Measurements from ENCODE around the gene NSMCE3. TPM values are rescaled to one million over a fixed set of nuclear protein-coding genes. Genes with fewer than 3 reads are reported as not detected.

Gene NSMCE3
- total RNA-seq, 1 donor from 2014 or later, result 6.8 TPM

- no peak for TF ChIP-seq CTCF (IDR thresholded peaks at IDR 0.05; ENCODE audit: borderline replicate concordance)
- Histone ChIP-seq H3K27me3 (ENCODE audit: low read depth) (peaks cover 42% of the 10 kb centered on the region), H3K4me1 (no peaks in the 10 kb centered on the region), H3K9me3 (replicated peaks) (no peaks in the 10 kb centered on the region), H3K36me3 (no peaks in the 10 kb centered on the region), H3K4me3 (no peak overlapping the region), H3K27ac (replicated peaks) (no peak overlapping the region)
- no peak for DNase-seq
- intact Hi-C loops (cut with micrococcal nuclease), result no loop called here
Measured at GRCh38 chr15:29308299-29308698, 38.7 kb upstream of the NSMCE3 start.

DNA sequence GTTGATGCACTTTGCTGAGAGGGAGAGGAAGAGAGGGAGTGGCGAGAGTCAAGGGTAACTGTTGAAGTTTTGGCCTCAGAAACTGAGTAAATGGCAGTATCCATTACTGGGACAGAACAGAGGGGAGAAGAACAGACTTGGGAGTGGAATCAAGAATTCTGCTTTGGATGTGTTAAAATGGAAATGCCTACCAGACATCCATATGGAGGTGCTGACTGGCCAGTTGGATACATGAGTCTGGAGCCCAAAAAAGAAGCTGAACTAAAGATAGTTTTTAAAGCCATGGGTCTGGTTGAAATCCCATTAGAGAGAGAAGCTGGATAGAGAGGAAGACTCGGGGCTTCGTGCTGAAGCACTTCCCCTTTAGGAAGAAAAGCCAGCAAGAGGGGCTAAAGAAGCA, 35.9 kb upstream of the NSMCE3 start:
- Histone ChIP-seq H3K27ac (replicated peaks) (no peak overlapping the region), H3K9me3 (replicated peaks) (no peaks in the 10 kb centered on the region), H3K4me1 (no peaks in the 10 kb centered on the region), H3K27me3 (ENCODE audit: low read depth) (peaks cover 42% of the 10 kb centered on the region), H3K36me3 (no peaks in the 10 kb centered on the region), H3K4me3 (no peak overlapping the region)
- TF ChIP-seq CTCF (IDR thresholded peaks at IDR 0.05; ENCODE audit: borderline replicate concordance), result no peak
- no peak for DNase-seq
- intact Hi-C loops (cut with micrococcal nuclease), result no loop called here

DNA sequence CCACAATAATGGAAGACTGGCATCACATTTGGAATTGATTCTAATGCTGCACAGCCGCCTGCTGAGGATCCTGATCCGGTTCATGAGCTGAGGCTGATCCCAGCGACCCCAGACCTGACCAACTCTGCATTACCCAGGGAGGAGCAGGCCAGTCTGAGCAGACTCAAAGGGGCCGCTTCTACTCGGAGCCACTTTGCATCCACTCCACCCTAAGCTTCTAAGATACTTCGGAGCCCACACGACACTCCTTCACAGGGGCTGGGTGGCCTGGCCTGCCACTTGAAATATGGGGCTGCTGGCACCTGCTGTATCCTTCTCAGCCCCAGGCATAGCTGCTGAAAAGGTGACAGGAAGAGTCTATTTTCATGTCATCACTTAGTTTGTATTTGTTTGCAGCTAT, 33.2 kb upstream of the NSMCE3 start:
- Histone ChIP-seq H3K4me1 (no peaks in the 10 kb centered on the region), H3K27ac (replicated peaks) (no peak overlapping the region), H3K9me3 (replicated peaks) (no peaks in the 10 kb centered on the region), H3K36me3 (no peaks in the 10 kb centered on the region), H3K27me3 (ENCODE audit: low read depth) (peaks cover 27% of the 10 kb centered on the region), H3K4me3 (no peak overlapping the region)
- TF ChIP-seq CTCF (IDR thresholded peaks at IDR 0.05; ENCODE audit: borderline replicate concordance), result no peak
- intact Hi-C loops (cut with micrococcal nuclease), result no loop called here
- no peak for DNase-seq

- intact Hi-C loops (cut with micrococcal nuclease), result no loop called here
- no peaks in the 10 kb centered on the region for H3K9me3 ChIP-seq (replicated peaks)
- no peak for DNase-seq
- no peaks in the 10 kb centered on the region for H3K36me3 ChIP-seq
- no peaks in the 10 kb centered on the region for H3K4me1 ChIP-seq
- TF ChIP-seq CTCF (IDR thresholded peaks at IDR 0.05; ENCODE audit: borderline replicate concordance), result no peak
- H3K27ac ChIP-seq (replicated peaks), result no peak overlapping the region
- H3K4me3 ChIP-seq, result no peak overlapping the region
- no peaks in the 10 kb centered on the region for H3K27me3 ChIP-seq (ENCODE audit: low read depth)
Measured at GRCh38 chr15:29299784-29300183, 30.2 kb upstream of the NSMCE3 start.

DNA sequence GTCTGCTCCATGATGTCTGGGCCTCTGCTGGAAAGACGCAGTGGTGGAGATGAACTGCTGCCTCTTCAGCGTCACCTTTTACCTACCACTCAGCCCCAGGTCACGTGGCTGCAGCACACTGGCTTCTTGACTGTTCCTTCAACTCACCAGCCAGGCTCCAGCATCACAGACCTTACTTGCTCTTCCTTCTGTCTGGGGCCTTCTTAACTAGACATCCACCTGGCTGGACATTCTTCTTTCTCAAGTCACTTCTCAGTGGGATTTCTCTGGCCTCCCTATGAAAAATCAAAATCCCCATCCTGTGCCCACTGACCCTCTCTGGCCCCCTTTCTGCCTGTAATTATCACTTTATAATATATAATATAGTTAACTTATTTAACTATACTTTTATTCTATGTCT, 29.7 kb upstream of the NSMCE3 start:
- intact Hi-C loops (cut with micrococcal nuclease), result no loop called here
- H3K9me3 ChIP-seq (replicated peaks), result no peaks in the 10 kb centered on the region
- H3K36me3 ChIP-seq, result no peaks in the 10 kb centered on the region
- no peak overlapping the region for H3K27ac ChIP-seq (replicated peaks)
- H3K4me3 ChIP-seq, result no peak overlapping the region
- H3K27me3 ChIP-seq (ENCODE audit: low read depth), result no peaks in the 10 kb centered on the region
- no peak for DNase-seq
- no peaks in the 10 kb centered on the region for H3K4me1 ChIP-seq
- no peak for TF ChIP-seq CTCF (IDR thresholded peaks at IDR 0.05; ENCODE audit: borderline replicate concordance)

All from left ventricle myocardium inferior (tissue), 1 donor.